DMS79 (cell line): ENCODE data around the gene MYO7B.

Experiments used
- DNase-seq: peaks from one replicate; lab custom pipeline; 2025; lab: John Stamatoyannopoulos, UW

MYO7B gene

DNA sequence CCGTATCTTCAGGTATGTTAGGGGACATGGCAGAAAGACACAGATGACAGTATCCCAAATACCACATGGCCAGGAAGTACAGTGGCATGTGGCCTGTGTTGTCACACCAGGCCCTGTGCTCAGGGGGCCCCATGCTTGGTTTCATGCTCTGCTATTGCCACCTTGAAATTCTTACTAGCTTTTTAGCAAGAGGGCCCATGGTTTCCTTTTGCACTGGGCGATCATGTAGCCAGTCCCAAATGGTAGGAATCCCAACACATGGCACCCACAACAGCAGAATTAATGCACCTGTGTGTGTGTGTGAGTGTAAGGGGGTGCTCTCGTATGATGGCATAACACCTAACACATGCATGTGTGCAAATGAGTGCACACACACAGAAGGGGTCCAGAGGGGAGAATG, 39.2 kb downstream of the MYO7B start:
- no peak for DNase-seq

DNA sequence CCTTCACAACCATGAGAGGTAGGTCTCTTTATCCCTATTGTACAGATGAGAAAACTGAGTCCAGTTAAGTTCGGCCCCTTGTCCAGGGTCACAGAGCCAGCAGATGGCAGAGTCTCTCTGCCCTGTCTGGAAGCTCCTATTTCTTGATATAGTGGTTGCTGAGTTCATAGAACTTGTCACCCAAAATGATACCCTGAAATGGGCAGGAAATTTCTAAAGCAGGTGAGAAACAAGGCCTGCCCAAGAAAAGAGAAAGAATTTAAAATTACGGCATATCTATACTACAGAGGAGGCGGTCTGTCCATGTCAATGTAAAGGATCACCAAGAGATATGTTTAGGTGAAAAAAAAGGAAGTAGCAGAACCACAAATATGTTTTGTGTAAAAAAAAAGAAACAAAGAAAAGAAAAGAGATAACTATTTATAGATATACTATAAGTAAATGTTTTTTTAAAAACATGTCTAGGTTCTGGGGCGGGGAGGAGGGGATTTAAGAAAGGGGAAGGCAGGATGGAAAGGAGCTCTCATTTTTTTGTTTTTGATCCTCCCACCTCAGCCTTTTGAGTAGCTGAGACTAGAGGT, 39.8 kb downstream of the MYO7B start:
- DNase-seq: no peak

DNA sequence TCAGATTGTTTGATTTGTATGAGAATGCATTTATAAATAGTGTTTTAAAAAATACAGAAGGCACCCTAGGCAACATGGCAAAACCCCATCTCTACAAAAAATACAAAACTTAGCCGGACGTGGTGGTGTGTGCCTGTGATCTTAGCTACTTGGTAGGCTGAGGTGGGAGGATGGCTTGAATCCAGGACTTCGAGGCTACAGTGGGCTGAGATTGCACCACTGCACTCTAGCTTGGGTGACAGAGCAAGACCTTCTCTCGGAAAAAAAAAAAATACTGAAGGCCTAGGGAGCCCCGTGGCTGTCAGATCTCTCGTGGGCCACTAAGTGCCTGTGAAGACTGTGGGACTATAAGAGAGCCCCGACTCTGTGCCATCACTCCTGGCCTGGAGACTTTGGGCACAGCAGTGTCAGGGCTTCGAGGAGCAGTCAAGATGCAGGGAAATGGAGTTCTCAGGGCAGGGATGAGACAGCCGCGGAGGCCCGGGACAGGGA, 40.5 kb downstream of the MYO7B start:
- DNase-seq: no peak

GRCh38 chr2:127576433-127577207, 41.1 kb downstream of the MYO7B start:
- no peak for DNase-seq

GRCh38 chr2:127577208-127577475, 41.7 kb downstream of the MYO7B start:
- no peak for DNase-seq

GRCh38 chr2:127577503-127577902, 42.0 kb downstream of the MYO7B start:
- no peak for DNase-seq

DNA sequence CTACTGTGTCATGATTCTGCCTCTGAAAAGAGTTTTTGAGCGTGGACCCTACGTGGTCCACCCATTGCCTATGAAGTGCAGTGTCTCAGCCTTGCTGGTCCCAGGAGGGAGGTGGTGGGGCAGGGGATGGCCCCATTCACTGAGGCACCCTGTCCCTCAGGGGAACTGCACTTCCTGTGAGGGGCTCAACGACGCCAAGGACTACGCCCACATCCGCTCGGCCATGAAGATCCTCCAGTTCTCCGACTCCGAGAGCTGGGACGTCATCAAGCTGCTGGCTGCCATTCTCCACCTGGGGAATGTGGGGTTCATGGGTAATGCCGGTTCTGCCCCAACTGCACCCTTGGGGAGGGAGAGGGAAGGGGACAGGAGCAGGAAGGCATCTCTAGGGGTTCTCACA, 42.5 kb downstream of the MYO7B start:
- DNase-seq: no peak

- no peak for DNase-seq
These were observed 42.9 kb downstream of the MYO7B start for GRCh38 chr2:127578411-127578810.

DNA sequence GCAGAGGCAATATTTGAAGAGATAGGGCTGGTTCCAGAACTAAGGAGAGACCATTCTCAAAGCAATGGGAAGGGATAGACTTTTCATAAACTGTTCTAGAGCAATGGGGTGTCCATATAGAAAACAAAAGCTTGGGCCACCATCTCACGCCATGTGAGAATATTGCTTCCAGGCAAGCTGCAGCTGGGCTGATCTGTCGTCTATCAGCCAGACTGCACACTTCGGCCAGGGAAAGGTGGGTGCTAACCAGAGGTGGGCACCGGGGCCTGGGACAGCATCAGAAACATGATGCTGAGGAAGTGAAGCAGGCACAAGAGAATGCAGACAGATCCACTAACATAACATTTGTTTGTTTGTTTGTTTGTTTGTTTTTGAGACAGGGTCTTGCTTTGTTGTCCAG, 43.7 kb downstream of the MYO7B start:
- no peak for DNase-seq

- no peak for DNase-seq
These were observed 44.9 kb downstream of the MYO7B start for GRCh38 chr2:127580167-127581049.

- no peak for DNase-seq
These were observed 45.5 kb downstream of the MYO7B start for GRCh38 chr2:127581050-127581345.

- DNase-seq: no peak
These were observed 46.3 kb downstream of the MYO7B start for GRCh38 chr2:127581516-127582490.

DNA sequence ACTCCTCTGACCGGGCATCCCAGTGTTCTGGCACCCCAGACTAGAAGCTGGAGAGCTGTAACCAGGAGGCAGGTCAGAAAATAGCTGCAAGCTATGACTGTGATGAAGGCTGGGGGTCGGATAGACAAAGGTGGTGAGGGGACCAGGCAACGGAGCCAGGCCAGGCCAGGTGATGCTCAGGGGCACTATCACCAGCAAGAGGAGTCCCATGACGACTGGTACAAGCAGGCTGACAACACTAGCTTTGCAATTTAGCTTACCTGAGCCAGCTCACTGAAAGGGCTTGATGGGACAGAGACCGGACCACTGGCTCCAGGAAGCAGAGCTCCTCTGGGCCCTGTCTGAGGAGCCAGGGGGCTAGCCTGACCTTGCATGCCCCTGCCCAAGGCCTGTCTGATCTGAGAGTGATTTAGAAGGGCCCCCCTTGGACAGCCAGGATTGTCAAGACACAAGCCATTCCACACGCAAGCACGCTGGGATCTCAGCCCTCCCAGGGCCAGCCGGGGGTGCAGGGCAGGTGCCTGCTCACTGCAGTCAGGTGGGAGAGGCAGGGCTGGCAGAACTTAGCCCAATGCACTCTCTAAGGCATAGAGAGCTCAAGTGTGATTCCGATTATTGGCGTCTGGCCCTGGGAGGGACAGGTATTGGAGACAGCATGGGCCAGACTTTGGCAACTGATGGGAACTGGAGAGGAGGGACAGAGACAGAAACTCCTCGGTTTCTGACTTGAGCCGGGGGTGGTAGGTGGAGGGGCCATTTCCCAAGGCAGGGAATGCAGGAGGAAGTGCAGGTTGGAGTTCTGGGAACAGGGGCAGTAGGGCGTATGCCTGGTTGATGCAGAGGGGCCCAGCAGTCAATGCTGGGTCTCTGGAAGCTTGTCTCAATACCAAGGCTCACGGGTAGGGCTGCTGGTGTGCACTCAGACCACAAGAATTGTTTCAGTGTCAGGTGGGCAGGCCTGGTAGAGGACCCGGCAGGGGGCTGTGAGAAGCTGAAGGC, 47.7 kb downstream of the MYO7B start:
- no peak for DNase-seq

GRCh38 chr2:127584047-127584446, 48.6 kb downstream of the MYO7B start:
- DNase-seq: no peak

DNA sequence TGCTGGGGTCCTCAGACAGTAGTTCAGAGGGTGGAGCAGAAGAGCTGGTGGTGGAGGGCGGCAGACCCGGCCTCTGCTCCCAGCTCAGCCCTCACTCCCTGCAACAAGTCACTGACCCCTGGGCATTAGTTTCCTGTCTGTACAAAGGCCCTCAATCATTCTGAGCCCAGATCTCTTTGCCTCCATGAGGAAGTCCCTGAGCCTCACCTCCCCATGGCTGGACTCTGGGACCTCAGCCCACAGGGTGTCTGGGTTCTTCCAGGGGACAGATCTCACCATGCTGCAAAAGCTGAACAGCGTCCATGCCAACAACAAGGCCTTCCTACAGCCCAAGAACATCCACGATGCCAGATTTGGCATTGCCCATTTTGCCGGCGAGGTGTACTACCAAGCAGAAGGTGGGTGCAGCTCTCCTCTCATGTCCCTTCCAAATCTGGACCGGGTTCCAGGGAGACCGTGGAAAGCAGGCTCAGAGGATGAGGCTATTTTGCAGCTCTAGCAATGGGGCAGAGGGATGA, 49.1 kb downstream of the MYO7B start:
- no peak for DNase-seq

DNA sequence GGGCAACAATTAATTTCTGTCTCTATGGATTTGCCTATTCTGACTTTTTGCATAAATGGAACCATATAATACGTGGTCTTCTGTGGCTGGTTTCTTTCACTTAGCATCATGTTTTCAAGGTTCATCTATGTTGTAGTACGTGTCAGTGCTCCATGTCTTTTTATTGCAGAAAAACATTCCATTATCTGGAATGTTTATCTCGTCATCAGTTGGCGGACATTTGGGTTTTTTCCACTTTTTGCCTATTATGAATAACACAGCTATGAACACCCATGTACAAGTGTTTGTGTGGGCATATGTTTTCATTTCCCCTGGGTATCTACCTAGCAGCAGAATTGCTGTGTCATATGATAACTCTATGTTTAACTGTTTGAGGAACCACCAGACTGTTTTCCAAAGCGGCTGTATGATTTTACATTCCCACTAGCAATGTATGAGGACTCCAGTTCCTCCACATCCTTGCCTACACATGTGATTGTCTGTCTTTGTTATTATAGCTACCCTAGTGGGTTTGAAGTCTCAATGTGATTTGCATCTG, 49.9 kb downstream of the MYO7B start:
- DNase-seq: no peak

GRCh38 chr2:127586136-127586535, 50.7 kb downstream of the MYO7B start:
- no peak for DNase-seq

GRCh38 chr2:127586746-127587295, 51.3 kb downstream of the MYO7B start:
- no peak for DNase-seq

DNA sequence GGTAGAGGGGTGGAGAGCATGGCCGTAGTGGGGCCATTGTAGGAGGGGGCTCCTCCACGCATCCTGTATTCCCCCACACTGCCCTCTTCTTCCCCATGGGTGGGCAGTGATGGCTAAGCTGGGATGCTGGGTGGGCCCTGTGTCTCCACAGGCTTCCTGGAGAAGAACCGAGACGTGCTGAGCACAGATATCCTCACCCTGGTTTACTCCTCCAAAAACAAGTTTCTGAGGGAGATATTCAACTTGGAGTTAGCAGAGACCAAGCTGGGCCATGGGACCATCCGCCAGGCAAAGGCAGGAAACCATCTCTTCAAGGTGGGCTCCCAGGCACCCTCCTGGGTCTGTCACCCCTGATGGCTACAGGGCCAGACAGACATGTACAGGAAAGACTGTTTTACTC, 52.8 kb downstream of the MYO7B start:
- DNase-seq: no peak

DNA sequence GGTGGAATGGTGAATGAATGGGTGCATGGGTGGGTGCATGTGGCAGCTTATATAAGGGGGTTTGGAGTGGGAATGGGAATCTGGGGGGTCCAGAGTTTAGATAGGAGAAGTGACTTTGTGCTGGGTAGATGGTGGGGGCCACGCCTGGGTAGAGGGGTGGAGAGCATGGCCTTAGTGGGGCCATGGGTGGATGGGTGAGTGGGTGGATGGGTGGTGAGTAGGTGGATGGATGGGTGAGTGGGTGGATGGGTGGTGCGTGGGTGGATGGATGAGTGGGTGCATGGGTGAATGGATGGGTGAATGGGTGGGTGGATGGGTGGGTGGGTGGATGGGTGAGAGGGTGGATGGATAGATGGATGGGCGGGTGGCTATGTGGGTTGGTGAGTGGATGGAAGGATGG, 53.9 kb downstream of the MYO7B start:
- no peak for DNase-seq
